ENCODE measurements around the gene TP73.

TP73 gene

DNA sequence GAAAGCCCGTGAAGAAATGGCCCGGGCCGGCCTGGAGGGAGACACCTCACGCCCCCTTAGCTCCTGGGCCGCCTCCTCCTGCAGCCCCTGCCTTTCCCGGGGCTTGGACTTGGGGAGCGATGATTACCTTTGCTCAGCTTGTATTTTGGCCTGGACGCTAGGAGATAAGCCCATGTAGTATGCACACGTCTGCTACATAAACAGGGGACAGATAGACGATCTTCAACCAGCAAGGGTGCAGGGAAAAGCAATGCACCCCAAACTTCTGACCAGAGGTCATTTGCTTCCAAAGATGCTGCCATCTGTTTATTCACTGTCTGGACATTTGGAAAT is 936 bp downstream of the TP73 start:
- peak in 1 of 14 donors; percentile 54 for DNase-seq

DNA sequence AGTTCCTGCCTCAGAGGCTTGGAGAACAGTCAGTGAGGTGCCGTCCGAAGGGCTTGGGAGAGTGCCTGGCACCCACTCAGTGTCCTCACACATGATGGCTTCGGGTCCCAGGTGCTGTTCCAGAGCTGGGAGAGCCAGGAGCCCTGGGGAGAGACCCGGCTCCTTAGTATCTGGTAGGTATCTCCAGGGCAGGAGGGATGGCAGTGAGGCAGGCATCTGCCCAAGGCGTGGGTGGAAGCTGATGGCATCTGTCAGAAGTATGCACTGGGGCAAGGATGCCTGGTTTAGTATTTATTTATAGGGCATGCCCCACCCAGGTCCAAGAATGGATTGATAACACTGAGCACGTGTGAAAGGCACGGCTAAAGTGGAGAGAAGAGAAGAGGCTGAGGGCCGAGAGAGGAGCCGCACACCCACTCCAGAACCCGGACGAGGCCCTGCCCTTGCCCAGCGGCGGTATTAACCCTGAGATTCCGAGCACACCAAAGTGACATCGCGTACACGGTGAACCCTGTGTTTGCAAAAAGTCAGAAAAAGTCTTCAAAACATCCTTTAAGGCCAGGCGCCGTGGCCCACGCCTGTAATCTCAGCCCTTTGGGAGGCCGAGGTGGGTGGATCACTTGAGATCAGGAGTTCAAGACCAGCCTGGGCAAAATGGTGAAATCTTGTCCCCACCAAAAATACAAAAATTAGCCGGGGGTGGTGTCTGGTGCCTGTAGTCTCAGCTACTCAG is 2.4 kb downstream of the TP73 start:
- no peak for DNase-seq

DNA sequence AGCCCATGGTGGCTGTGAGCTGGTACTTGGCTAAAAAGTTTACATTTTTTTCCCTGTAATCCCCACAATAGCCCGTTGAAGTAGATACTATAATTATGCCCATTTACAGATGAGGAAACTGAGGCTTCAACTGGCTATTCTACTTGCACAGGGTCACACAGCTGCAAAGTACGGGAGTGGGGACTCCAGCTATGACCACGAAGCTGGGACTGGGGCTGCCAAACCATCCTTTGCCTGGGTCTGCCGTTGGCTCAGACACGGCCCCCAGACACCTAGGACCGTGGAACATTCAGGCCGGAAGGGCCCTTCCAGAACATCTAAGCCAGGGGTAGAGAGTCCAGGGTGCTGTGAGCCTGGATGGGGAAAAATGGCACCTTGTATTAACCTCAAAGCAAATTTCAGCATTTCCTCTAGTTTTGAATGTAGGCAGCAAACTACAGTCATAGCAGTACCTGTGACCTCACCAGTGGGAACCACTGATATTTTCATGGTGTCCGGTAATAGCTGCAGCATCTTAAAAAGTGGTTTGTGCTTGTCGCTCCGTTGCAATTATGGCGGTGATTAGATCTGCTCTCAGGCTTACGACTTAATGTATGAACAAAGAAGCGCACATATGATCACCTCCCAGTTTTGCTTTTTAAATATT is 4.3 kb downstream of the TP73 start:
- no peak for DNase-seq

DNA sequence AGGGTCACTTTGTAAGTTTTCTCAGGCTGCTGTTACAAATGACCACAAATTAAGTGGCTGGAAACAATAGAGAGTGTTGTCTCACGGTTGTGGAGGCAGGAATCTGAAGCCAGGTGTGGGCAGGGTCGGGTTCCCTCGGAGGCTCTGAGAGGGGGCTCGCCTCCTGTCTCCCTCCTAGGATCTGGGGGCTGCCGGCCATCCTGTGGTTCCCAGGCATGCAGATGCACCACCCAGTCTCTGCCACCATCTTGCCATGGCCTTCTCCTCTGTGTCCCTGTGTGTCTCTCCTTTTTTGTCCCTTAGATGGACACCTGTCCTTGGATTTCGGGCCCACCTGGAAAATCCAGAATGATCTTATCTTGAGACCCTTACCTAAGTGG is 4.8 kb downstream of the TP73 start:
- DNase-seq, result no peak

DNA sequence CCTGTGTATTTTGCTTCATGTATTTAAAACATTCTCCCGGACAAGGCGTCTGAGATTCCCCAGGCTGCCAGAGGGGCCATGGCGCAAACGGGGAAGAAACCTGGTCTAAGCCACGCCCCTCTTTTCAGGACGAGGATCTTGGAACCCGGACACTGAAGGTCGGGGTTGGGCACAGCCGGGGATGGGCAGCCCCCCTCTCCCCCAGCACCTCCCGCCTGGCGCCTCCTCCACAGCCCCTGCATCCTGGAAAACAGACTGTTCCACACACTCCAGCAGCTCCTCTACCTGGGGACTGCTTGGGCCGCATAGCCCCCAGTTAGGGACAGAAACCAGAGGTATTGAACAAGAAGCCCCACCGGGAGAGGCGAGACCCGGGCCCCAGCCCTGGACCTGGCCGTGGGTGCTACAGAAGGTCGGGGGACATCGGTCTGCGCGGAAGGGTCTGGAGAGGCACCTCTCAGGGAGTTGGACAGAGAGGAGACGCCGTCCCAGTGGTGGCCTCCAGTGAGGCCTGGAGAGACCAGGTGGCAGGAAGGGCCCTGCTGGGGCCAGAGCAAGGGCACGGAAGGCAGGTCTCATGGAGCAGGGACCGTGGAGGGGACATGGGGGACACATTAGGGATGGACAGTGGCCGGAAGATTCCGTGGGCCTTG is 5.4 kb downstream of the TP73 start:
- DNase-seq, result no peak

DNA sequence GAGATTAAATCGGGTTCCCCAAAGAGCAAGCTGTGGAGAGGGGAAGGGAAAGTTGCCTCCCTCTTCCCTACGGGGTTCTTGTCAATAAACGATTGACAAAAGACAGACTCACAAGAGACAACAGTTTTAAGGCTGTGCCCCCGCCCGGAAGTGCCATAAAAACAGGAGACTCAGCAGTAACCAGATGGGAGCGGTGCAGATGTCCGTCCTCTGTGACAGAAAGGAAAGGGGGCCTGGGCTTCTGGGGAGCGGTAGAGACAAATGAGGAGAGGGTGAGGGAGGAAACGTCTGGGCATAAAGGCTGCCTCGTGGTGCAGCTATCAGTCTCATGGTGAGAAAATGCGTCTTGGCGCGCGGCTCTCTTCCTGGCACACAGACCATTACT is 5.9 kb downstream of the TP73 start:
- no peak for DNase-seq

DNA sequence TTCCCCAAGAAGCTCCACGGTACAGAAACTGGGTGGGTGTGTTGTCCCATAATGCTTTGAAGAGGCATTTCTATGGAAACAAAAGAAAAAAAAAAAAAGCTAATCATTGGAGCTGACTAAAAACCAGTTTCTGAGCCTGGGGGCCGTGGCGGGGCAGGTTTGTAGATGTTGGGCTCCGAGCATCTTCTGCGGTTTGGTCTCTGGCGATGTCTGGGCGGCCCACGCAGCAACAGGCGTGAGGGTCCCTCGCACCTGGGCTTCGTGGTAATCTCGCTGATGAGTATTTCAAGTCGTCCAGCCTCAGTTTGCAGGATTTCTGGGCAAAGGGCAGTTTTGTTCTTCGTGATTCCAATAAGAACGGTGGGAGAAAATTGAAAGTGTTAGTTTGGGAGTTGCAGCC is 6.8 kb downstream of the TP73 start:
- DNase-seq, result no peak

DNA sequence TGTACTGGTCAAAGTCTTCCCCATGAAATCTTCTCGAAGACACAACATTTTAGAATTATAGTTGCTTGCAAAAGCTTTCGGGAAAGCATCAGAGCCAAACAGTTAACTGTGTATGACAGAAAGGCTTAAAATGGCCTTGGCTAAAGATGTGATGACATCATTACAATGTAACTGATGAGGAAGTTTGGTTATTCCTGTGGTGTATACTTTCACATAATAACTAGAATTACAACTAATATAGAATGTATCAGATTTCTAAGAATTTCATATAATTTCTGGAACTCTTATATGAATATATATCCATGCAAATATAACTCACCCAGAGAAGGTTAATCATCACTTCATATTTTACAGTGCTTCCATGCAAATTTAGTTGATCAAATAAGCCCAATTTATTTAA is 8.4 kb downstream of the TP73 start:
- no peak for DNase-seq

DNA sequence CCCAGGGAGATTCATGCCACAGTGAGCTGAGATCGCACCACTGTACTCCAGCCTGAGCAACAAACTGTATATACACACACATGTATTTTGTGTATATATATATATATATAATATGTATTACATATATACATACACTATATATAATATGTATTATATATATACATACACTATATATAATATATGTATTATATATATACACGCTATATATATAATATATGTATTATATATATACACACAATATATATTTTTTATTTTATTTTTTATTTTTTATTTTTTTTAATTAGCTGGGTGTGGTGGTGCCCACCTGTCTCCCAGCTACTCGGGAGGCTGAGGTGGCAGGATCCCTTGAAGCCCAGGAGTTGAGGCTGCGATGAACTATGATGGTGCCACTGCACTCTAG is 9.3 kb downstream of the TP73 start:
- no peak for DNase-seq

DNA sequence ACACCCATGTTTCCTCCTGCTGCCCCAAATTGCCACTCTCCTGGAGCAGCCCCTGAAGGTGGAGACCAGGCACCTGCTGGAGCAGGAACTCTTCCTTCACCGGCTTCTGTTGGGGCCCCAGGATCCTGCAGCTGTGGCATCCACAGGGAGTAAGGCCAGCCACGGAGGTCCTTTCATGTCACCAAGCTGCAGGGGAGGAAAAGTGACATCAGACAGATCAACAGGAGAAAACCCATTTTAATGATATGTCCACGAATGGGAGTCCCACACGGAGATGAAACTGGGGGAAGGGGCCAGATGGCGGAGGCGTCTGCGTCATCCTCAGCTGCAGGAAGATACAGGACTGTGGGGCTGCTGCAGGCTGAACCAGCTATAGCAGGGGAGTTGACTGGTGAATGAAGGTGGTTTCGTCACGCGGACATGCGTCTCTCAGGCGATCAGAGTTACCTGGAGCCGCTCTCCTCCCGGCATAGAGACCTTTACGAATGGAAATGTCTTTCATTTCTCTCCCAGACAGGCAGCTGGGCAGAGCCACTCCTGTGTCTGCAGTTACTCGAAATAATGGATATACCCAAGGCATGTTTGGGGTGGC is 9.9 kb downstream of the TP73 start:
- no peak for DNase-seq

DNA sequence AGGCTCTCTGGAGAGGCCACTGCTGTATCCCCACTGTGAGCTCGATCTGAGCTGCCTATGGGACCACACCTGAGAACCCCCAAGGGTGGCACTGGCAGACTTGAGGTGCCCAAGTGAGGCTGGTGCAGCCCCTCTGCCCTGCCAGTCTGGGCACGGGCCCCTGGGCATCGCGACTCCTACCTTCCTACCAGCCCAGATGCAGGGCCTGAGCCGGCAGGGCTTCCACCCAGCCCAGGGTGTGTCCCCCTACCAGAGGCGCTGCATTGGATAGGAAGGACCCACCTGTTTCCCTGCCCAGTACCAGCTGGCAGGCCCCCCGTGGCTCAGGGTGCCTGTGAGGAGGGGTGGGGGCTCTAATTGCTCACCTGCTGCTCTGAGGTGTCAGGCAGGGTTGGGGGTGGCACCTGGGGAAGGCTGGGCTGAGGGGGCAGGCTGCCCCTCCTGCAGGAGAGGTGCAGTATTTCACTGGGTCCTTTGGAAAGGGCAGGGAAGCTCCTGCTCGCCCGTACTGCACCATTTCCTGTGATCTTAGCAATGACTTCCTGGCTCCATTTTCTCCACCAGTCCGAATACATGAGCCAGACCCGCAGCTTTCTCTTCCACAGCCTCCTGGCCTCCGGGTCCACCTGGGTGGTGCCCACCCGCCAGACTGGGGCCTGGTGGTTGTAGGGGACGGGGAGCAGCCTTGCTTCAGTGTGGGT is 11.8 kb downstream of the TP73 start:
- no peak for DNase-seq

DNA sequence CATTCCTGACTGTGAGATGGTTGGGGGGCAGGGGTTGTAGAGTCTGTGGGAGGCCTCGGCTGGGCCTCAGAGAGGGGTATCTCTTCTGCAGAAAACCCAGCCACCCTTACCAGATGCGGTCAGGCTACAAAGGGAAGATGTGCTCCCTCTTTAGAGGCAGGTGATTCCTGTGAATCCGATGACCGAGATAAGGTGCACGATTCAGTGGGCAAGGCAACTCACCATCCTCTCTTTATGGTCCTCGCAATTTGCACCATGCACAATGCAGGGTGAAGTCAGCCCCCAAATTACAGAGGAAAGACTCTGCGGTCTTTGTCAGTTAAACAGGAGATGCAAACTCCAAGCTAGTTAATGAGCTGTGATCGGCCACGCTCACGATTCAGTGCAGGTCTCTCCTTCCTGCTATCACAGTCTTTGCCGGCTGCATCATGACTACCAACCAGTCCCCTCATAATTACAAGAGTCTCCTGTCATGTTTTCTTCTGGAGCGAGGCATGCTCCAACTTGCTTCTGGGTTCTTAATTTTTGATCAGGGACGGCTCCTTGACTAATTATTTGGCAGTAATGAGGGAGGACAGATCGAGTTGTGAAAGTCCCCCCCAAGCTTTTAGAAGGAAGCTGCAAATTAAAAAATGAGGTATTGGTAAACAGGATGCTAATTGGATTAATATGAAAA is 12.5 kb downstream of the TP73 start:
- DNase-seq, result no peak

DNA sequence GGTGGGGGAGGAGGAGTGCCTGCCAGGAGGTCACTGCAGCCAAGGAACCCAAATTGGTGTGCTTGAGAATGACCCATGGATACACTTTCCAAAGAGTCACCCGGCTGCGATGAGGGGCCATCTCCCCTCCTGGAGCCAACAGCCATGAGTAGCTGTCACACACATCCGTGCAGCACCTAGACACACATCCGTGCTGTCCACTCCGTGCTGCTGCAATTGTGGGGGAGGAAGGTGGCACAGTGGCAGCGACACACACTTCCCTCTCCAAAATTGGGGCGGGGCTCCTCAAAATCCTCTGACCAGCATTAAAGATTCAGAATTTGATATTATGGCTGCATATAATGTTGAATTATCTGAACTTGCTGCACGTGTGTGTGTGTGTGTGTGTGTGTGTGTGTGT is 15.8 kb downstream of the TP73 start:
- no peak for DNase-seq

DNA sequence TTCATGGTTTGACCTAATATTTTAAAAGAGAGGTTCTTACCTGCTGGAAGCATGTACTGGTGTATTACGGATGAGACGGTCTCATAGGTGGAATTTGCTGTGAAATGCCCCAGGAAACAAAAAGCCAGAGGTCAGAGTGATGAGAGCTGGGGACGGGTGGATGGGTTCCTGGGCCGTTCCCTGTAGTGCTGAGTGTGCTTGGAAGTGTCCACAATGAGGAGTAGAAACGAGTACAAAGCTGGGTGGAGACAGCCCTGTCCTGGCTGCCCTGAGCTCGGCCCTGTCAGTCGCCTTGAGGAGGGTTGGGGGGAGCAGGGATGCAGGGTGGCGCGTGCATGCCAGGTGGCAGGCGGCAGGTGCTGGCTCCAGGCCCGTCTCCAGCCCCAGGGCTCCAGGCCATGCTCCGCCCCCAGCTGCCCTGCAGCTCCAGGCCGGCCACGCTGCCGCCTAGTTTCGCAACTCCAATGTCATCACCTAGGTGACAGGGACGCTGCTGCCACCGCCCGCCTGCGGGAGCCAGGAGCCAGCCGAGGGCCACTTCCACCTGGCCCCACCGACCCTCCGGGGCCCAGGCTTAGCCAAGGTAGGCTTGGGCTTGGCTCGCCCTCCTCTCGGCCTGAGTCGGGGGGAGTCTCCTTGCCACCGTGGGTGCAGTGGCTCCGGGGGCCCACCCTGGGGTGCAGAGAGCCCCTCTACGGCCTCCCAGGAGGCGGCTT is 16.4 kb downstream of the TP73 start:
- DNase-seq, result peak in 10 of 14 donors; percentile 7 to 88 (median 22)

DNA sequence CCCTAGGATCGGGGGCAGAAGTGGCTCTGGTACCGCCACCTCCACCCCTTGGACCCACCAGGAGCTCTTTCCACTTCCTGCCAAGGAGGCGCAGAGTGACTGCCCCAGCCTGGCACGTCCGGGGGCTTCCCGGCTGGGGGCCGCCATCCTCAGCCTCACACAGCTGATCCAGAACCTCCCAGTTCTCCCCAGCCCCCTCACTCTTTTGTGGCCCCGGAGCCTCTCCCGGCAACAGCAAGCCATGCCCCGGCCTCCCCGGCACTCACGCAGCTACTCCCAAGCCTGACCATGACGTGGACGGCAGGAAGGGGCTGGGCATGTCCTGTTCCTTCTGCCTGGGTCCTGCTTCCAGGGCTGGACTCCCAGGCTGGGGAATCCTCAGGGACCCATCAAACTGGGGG is 17.1 kb downstream of the TP73 start:
- no peak for DNase-seq

DNA sequence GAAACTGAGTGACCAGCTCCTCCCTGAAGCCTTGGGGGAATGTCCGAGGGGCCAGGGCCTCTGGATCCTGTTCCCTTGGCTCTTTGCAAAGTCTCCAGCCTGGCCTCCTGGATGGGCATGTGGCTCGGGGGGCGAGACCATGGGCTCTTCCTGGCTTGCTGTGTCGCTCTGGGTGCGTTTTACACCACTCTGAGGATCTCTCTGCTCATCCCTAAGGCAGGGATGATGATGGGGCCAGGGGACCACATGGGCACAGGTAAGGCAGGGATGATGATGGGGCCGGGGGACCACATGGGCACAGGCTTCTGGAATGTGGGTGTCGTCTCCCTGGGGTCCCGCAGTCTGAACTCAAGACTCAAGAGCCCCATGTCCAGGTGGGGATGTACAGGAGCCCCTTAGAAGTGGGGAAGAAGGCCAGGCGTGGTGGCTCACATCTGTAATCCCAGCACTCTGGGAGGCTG is 17.7 kb downstream of the TP73 start:
- DNase-seq, result no peak

DNA sequence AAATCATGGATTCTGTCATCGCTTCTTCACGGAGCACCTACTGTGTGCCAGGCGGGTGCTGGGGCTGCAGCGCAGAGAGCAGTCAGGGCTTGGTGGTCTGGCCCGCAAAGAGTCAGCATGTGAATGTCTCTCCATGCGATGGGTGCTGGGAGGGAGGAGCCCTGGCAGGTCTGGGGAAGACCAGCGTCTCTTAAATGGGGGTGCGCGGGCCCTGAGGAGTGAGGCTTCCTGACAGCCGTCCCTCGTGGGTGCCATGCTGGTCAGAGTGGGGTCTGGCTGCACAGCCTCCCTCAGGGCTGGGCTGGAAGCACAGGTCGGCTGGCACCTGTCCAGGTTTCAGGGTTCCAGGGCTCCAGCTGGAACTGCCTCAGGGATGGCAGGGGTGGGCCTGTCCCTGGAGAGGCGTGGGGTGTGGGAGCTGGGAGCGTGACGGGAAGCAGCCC is 18.5 kb downstream of the TP73 start:
- no peak for DNase-seq

DNA sequence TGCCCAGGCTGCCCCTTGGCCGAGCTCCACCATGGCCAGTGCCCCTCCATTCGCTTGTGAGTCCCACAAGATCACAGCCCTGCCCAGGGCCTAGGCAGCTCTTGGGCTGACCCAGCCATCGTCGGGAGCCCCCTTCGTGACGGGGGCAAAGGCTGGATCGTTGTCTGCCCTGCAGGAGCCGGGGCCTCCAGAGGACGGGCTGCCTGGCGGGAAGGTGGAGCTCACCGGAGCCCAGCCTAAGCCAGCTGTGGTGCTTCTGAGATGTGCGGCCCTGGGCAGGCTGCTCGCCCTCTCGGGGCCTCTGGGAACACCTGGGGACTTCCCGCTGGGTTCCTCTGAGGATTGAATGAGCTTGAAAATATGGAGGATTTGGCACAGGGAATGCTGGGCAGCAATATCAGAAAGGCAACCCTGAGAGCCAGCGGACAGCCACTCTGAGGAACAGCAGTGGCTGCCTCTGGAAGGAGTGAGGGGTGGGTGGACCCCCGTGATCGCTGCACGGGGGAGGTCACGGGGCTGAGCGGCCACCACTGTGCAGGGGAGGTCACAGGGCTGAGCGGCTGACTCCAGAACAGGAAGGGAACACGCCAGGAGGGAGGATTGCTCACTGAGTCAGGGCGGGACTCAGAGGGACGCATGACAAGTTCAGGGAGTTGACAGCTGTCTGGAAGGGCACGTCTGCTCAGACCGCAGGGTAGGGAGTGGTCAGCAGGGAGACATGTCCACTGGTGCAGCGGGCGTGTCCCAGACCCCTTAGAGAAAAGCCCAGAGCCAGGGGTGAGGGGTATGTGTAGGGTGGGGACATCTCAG is 19.3 kb downstream of the TP73 start:
- no peak for DNase-seq

DNA sequence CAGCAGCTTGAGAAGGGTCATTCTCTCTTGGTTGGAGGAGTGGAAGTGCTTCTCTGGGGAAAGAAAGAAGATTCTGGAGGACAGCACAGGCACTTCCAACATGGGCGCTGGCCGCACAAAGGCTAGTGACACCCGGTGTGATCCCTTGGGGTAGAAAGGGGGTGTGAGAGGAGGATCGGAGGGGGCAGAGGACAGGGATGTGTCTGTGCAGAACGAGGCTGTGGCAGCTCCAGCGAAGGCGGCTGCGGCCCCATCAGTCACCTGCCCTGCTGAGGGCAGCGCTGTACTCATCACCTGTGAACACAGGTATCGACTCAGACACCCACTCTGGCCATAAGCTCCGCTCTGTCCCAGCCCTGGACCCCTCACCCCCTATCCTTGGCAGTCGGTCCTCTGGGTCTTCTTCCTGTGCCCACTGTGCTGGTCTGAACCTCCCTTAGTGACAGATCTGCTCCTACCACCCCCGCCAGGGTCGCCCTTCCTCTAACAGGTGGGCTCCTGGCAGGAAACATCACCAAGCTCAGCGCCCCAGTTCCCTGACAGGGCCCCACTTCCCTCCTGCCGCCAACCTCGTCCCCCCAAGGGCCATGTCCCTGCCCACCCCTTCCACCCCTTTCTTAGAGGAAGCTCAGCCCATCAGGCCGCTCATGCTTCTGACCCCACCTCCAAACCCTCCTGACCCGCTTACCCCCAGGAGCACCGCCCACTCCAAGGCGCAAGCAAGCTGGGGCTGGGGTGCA is 20.1 kb downstream of the TP73 start:
- DNase-seq, result no peak

DNA sequence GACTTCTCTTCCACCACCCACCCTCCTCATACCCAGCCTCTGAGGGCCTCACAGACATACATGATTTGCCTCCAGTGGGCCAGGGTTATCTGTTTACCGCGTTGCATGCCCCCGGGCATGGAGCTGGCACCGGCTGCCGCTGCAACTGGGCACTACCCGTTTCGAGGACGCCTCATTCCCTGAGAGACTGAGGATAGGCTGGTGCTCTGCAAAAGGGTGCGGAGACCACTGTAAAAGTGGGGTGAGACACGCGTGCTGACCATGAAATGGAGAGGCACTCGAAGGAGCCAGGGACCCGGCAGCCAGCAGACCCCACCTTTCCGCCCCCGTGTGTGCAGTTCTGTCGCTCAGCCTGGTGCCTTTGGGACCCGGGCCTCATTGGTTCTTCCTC is 20.6 kb downstream of the TP73 start:
- no peak for DNase-seq

Data from C1 segment of cervical spinal cord (tissue), 14 donors.